Measurements from ENCODE around the gene TCHHL1.
"Not testable (repeated sequence)": the region's sequence is repeated elsewhere in the genome, so short reads cannot be mapped to it uniquely, and the experiment has no call there.

TCHHL1 gene

GRCh38 chr1:152086760-152087159 lies 2.1 kb downstream of the TCHHL1 start:
- no peak for DNase-seq (ENCODE audit: low read depth in 2 of 2)

GRCh38 chr1:152084853-152085252 lies 4.0 kb downstream of the TCHHL1 start:
- no peak for DNase-seq (ENCODE audit: low read depth in 2 of 2)

- DNase-seq (ENCODE audit: low read depth in 2 of 2), result not testable (repeated sequence)
Measured at GRCh38 chr1:152081026-152081425, 7.8 kb downstream of the TCHHL1 start.

- not testable (repeated sequence) for DNase-seq (ENCODE audit: low read depth in 2 of 2)
Measured at GRCh38 chr1:152080494-152080893, 8.4 kb downstream of the TCHHL1 start.

- no peak for DNase-seq (ENCODE audit: low read depth in 2 of 2)
Measured at GRCh38 chr1:152078831-152079441, 9.9 kb downstream of the TCHHL1 start.

- no peak for DNase-seq (ENCODE audit: low read depth in 2 of 2)
Measured at GRCh38 chr1:152072311-152072710, 16.6 kb downstream of the TCHHL1 start.

- DNase-seq (ENCODE audit: low read depth in 2 of 2), result no peak
Measured at GRCh38 chr1:152071123-152071522, 17.7 kb downstream of the TCHHL1 start.

GRCh38 chr1:152067929-152068328 lies 20.9 kb downstream of the TCHHL1 start:
- no peak for DNase-seq (ENCODE audit: low read depth in 2 of 2)

- DNase-seq (ENCODE audit: low read depth in 2 of 2), result no peak
Measured at GRCh38 chr1:152067150-152067549, 21.7 kb downstream of the TCHHL1 start.

- DNase-seq (ENCODE audit: low read depth in 2 of 2), result no peak
Measured at GRCh38 chr1:152061952-152062351, 26.9 kb downstream of the TCHHL1 start.

- no peak for DNase-seq (ENCODE audit: low read depth in 2 of 2)
Measured at GRCh38 chr1:152053375-152053774, 35.5 kb downstream of the TCHHL1 start.

GRCh38 chr1:152052606-152053005 lies 36.3 kb downstream of the TCHHL1 start:
- peak; percentile 77 to 89 for DNase-seq (ENCODE audit: low read depth in 2 of 2)

GRCh38 chr1:152050886-152051675 lies 37.8 kb downstream of the TCHHL1 start:
- no peak for DNase-seq (ENCODE audit: low read depth in 2 of 2)

- DNase-seq (ENCODE audit: low read depth in 2 of 2), result no peak
Measured at GRCh38 chr1:152049291-152050083, 39.4 kb downstream of the TCHHL1 start.

- DNase-seq (ENCODE audit: low read depth in 2 of 2), result peak in 1 of 2 donors; percentile 49
Measured at GRCh38 chr1:152048416-152049009, 40.4 kb downstream of the TCHHL1 start.

GRCh38 chr1:152047730-152048415 lies 41.0 kb downstream of the TCHHL1 start:
- peak; percentile 76 to 88 for DNase-seq (ENCODE audit: low read depth in 2 of 2)

- no peak for DNase-seq (ENCODE audit: low read depth in 2 of 2)
Measured at GRCh38 chr1:152047413-152047729, 41.5 kb downstream of the TCHHL1 start.

GRCh38 chr1:152044386-152044785 lies 44.5 kb downstream of the TCHHL1 start:
- DNase-seq (ENCODE audit: low read depth in 2 of 2), result no peak

- DNase-seq (ENCODE audit: low read depth in 2 of 2), result no peak
Measured at GRCh38 chr1:152043870-152044269, 45.0 kb downstream of the TCHHL1 start.

- DNase-seq (ENCODE audit: low read depth in 2 of 2), result no peak
Measured at GRCh38 chr1:152042030-152042429, 46.8 kb downstream of the TCHHL1 start.

GRCh38 chr1:152039886-152040285 lies 49.0 kb downstream of the TCHHL1 start:
- no peak for DNase-seq (ENCODE audit: low read depth in 2 of 2)

GRCh38 chr1:152039461-152039860 lies 49.4 kb downstream of the TCHHL1 start:
- no peak for DNase-seq (ENCODE audit: low read depth in 2 of 2)

Measured in stimulated activated CD4-positive, alpha-beta T cell treated with anti-CD3 and anti-CD28 coated beads, Interleukin-4, amount 100 ng/mL, for 48 hours (primary cell).